GM03348 (cell line): ENCODE data around the gene PAM.
"Not testable (repeated sequence)": the region's sequence is repeated elsewhere in the genome, so short reads cannot be mapped to it uniquely, and the experiment has no call there.

Experiments used
- DNase-seq: peaks from one replicate; pipeline ENCODE4 v3.0.0; 2012; ENCODE audit warnings: low spot score

Gene PAM

GRCh38 chr5:103060424-103060954, 305.4 kb downstream of the PAM start:
- DNase-seq, result no peak

- DNase-seq, result no peak
Observed at GRCh38 chr5:103066326-103066725, 311.2 kb downstream of the PAM start.

- DNase-seq, result not testable (repeated sequence)
Observed at GRCh38 chr5:103073500-103073899, 318.4 kb downstream of the PAM start.

GRCh38 chr5:103075442-103075841, 320.3 kb downstream of the PAM start:
- no peak for DNase-seq
